Vagina (tissue), 2 donors: ENCODE measurements around the gene SPG11.

Source experiments
- POLR2AphosphoS5 ChIP-seq, 2 donors: sonication (generic); formaldehyde crosslinking; IDR thresholded peaks; one replicate each; pipeline ENCODE4 v1.9.0; 2017; ENCODE audit warnings: antibody characterized with exemption in 2 of 2, mild to moderate bottlenecking in 2 of 2, low read depth in 1 of 2; ENCODE audit not compliant: insufficient read depth in 1 of 2
- TF ChIP-seq, protein P1 (sequence below), 3 experiments: fragments of 450-650 bp in 2 of 3; fragments of 200-600 bp in 1 of 3; sonication (generic) in 1 of 3; IDR thresholded peaks; one replicate each; pipeline ENCODE4 v1.5.1; 2017 to 2019; ENCODE audit warnings: antibody characterized with exemption in 3 of 3, mild to moderate bottlenecking in 2 of 3, moderate library complexity in 2 of 3

DNA sequence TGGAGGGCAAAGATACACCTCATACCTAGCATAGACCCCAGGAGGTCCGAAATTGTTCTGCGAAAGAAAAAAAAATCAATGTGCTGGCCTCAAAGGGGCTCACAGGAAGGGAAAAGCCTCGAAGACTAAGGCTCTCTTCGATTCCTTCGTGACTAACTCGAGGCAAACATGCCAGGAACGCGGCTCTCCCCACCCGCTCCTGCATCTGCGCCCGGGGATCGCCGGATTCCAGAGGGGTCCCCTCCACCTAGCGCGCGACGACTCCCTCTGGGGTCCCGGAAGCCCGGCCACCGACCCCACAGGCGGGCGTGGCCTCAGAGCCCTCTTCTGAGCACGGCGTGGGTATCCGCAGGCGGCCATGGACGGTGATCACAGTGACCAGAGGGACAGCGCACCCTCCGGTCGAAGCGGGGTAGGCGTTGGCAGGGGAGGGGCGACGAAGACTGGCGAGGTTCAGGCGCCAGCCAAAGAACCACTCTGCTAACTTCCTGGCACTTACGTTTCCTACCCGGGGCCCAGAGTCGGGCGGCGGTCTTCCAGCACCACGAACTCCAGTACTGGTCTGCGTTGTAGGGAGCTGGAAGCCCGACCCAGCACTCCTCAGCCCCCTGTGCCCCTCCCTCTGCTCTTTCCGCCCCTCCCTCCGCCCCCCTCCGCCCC is 127.0 kb downstream of the SPG11 start:
- TF ChIP-seq, protein P1, sequence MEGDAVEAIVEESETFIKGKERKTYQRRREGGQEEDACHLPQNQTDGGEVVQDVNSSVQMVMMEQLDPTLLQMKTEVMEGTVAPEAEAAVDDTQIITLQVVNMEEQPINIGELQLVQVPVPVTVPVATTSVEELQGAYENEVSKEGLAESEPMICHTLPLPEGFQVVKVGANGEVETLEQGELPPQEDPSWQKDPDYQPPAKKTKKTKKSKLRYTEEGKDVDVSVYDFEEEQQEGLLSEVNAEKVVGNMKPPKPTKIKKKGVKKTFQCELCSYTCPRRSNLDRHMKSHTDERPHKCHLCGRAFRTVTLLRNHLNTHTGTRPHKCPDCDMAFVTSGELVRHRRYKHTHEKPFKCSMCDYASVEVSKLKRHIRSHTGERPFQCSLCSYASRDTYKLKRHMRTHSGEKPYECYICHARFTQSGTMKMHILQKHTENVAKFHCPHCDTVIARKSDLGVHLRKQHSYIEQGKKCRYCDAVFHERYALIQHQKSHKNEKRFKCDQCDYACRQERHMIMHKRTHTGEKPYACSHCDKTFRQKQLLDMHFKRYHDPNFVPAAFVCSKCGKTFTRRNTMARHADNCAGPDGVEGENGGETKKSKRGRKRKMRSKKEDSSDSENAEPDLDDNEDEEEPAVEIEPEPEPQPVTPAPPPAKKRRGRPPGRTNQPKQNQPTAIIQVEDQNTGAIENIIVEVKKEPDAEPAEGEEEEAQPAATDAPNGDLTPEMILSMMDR (IDR thresholded peaks at IDR 0.05) = peak in 1 of 3 experiments; percentile 6
- peak; percentile 44 to 94 for TF ChIP-seq POLR2AphosphoS5 (IDR thresholded peaks at IDR 0.05; ENCODE audit: insufficient read depth in 1 of 2, low read depth in 1 of 2)
